H1 (cell line): ENCODE data around the gene DCBLD1. TPM values are rescaled to one million over a fixed set of nuclear protein-coding genes. Genes with fewer than 3 reads are reported as not detected.

Experiments used
- ASH2L ChIP-seq: fragments of 200-600, 300-600 bp; sonication (generic); IDR thresholded peaks from one replicate; pipeline ENCODE4 v1.7.1; 2017; ENCODE audit warnings: low read length
- MAFK ChIP-seq: IDR thresholded peaks from 2 replicates; pipeline ENCODE4 v1.6.1; 2012; ENCODE audit warnings: low read depth, mild to moderate bottlenecking, improper control_type of control experiment, low read length
- TCF12 ChIP-seq: IDR thresholded peaks from 2 replicates; pipeline ENCODE4 v1.6.1; 2011; ENCODE audit warnings: low read depth, mild to moderate bottlenecking, low read length
- polyA plus RNA-seq, 7 experiments: library from polyadenylated mRNA; depleted of rRNA in 3 of 7; stranded (reverse) in 5 of 7; unstranded in 2 of 7; fragments of >200 nt in 5 of 7; fragments of 200-250 nt in 2 of 7; gene quantifications; 1 replicate in 5 of 7; 2 replicates in 1 of 7; 4 replicates in 1 of 7; pipeline versions ENCODE4 v1.2.1 to v1.2.3, GENCODE V29; 2011 to 2013; ENCODE audit warnings: missing spikeins in 2 of 7, mixed read lengths in 2 of 7
- total RNA-seq: library from RNA; stranded (reverse); fragmentation: NEBNext Ultra II Directional; extraction: Animal tissue kit (Norgen Biotek cat#: 25700); gene quantifications from 2 replicates; pipeline ENCODE4 v1.2.1, GENCODE V29; 2021
- TF ChIP-seq, protein P1 (sequence below), 3 experiments: IDR thresholded peaks; 1 replicate in 2 of 3; 2 replicates in 1 of 3; pipeline versions ENCODE4 v1.5.1 to v1.6.1; 2011; ENCODE audit warnings: low read length in 3 of 3, mild to moderate bottlenecking in 3 of 3, inconsistent platforms in 2 of 3, low read depth in 1 of 3, moderate library complexity in 1 of 3; ENCODE audit not compliant: insufficient read depth in 1 of 3; ENCODE audit errors: control extremely low read depth in 1 of 3

The DCBLD1 gene
- total and polyA plus RNA-seq, 2 of the 8 experiments (the other 6 are each of a cell fraction or from before 2014, with no cell fraction given): 3.9 to 11.2 TPM

DNA sequence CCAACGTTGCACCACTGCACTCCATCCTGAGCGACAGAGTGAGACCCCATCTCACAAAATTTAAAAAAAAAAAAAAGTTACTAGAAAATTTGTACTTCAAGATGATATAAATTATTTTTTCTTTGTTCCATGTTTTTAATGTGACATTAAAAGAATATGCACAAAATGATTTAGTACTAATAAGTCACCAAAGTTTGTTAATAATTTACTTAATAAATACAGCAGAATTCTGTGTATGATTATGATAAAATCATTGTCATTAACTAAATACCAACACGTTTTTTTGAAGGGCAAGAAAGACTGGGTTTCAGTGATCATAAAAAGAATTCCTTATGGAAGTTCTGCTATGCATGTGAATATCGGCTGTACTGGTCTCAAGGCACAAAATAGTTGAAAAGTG is 91.7 kb downstream of the DCBLD1 start (continued):
- TF ChIP-seq, protein P1, sequence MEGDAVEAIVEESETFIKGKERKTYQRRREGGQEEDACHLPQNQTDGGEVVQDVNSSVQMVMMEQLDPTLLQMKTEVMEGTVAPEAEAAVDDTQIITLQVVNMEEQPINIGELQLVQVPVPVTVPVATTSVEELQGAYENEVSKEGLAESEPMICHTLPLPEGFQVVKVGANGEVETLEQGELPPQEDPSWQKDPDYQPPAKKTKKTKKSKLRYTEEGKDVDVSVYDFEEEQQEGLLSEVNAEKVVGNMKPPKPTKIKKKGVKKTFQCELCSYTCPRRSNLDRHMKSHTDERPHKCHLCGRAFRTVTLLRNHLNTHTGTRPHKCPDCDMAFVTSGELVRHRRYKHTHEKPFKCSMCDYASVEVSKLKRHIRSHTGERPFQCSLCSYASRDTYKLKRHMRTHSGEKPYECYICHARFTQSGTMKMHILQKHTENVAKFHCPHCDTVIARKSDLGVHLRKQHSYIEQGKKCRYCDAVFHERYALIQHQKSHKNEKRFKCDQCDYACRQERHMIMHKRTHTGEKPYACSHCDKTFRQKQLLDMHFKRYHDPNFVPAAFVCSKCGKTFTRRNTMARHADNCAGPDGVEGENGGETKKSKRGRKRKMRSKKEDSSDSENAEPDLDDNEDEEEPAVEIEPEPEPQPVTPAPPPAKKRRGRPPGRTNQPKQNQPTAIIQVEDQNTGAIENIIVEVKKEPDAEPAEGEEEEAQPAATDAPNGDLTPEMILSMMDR (IDR thresholded peaks at IDR 0.05; ENCODE audit: control extremely low read depth in 1 of 3, insufficient read depth in 1 of 3, low read depth in 1 of 3, low read length in 3 of 3): no peak
- TF ChIP-seq TCF12: no peak
- TF ChIP-seq ASH2L: no peak
- TF ChIP-seq MAFK: no peak
